OCI-LY1 (cell line): Measurements from ENCODE around the gene EIF3L.

ENCODE experiments used
- H2AFZ ChIP-seq: fragments of 200-600 bp; sonication (generic), shearing (Covaris generic); 2 replicates; pipeline ENCODE4 v1.6.0; 2014; ENCODE audit warnings: antibody characterized with exemption, mild to moderate bottlenecking, low read length
- H3F3A ChIP-seq: fragments of 200-600 bp; sonication (generic), shearing (Covaris generic); 2 replicates; pipeline ENCODE4 v1.6.0; 2014; ENCODE audit warnings: mild to moderate bottlenecking, antibody characterized with exemption, low read length, moderate library complexity; ENCODE audit not compliant: insufficient read depth
- H3K27ac ChIP-seq: fragments of 200-600 bp; sonication (generic); 2 replicates; pipeline ENCODE4 v1.5.1; 2014; ENCODE audit warnings: low read length, mixed run types, mild to moderate bottlenecking, low read depth; ENCODE audit not compliant: poor library complexity, severe bottlenecking
- H3K27me3 ChIP-seq: fragments of 200-600 bp; sonication (generic); 2 replicates; pipeline ENCODE4 v1.6.0; 2014; ENCODE audit warnings: antibody characterized with exemption, mild to moderate bottlenecking, low read length, moderate library complexity; ENCODE audit not compliant: insufficient read depth
- H3K36me3 ChIP-seq: fragments of 200-600 bp; sonication (generic); 2 replicates; pipeline ENCODE4 v1.6.1; 2014; ENCODE audit warnings: mild to moderate bottlenecking, antibody characterized with exemption, low read length, moderate library complexity, mixed read lengths; ENCODE audit not compliant: insufficient read depth
- H3K4me1 ChIP-seq: fragments of 200-600 bp; sonication (generic); 2 replicates; pipeline ENCODE4 v1.5.1; 2014; ENCODE audit warnings: mild to moderate bottlenecking, low read length, moderate library complexity; ENCODE audit not compliant: insufficient read depth, severe bottlenecking
- H3K4me2 ChIP-seq: fragments of 200-600 bp; sonication (generic), shearing (Covaris generic); 2 replicates; pipeline ENCODE4 v1.6.1; 2014; ENCODE audit warnings: low read length
- H3K4me3 ChIP-seq: fragments of 200-600 bp; sonication (generic); 2 replicates; pipeline ENCODE4 v1.5.1; 2014; ENCODE audit warnings: low read length, low read depth, mild to moderate bottlenecking, mixed read lengths; ENCODE audit not compliant: poor library complexity, severe bottlenecking
- H3K79me2 ChIP-seq: fragments of 200-600 bp; shearing (Covaris generic); 2 replicates; pipeline ENCODE4 v1.6.1; 2016; ENCODE audit warnings: mixed run types, low read length, mixed read lengths; ENCODE audit not compliant: insufficient read depth
- H3K9ac ChIP-seq: fragments of 200-600 bp; sonication (generic), shearing (Covaris generic); 2 replicates; pipeline ENCODE4 v1.6.1; 2014; ENCODE audit warnings: mild to moderate bottlenecking, low read length, mixed read lengths
- H3K9me2 ChIP-seq: fragments of 200-600 bp; sonication (generic), shearing (Covaris generic); 2 replicates; pipeline ENCODE4 v1.6.1; 2014; ENCODE audit warnings: low read depth, mild to moderate bottlenecking, low read length, mixed read lengths
- H3K9me3 ChIP-seq: fragments of 200-600 bp; shearing (Covaris generic); 2 replicates; pipeline ENCODE4 v1.6.1; 2014; ENCODE audit warnings: low read length, mixed read lengths
- H4K20me1 ChIP-seq: fragments of 200-600 bp; sonication (generic), shearing (Covaris generic); 2 replicates; pipeline ENCODE4 v1.6.0; 2016; ENCODE audit warnings: mild to moderate bottlenecking, low read length; ENCODE audit not compliant: insufficient read depth
- CTCF ChIP-seq: fragments of 200-600 bp; sonication (generic), shearing (Covaris generic); IDR thresholded peaks from 2 replicates; pipeline ENCODE4 v1.5.1; 2017; ENCODE audit warnings: mild to moderate bottlenecking, antibody characterized with exemption, low read length, moderate library complexity, mixed read lengths
- EZH2 ChIP-seq: fragments of 200-600 bp; sonication (generic), shearing (Covaris generic); IDR thresholded peaks from 2 replicates; pipeline ENCODE4 v1.8.0; 2017; ENCODE audit warnings: borderline replicate concordance, mixed run types, mild to moderate bottlenecking, antibody characterized with exemption, low read length, moderate library complexity, mixed read lengths

The EIF3L gene

GRCh38 chr22:37865510-37865909 lies 16.3 kb downstream of the EIF3L start:
- TF ChIP-seq EZH2 (no peak), CTCF (no peak)
- Histone ChIP-seq H3K36me3 (peaks cover 97% of the 10 kb centered on the region), H3K79me2 (no peaks in the 10 kb centered on the region), H3K9ac (no peak overlapping the region), H3F3A (0 out of 2 replicates have a peak, but pooled peaks cover 7% of the 10 kb centered on the region), H3K4me2 (no peak overlapping the region), H2AFZ (no peak overlapping the region), H3K4me1 (no peaks in the 10 kb centered on the region), H3K27ac (no peak overlapping the region), H4K20me1 (no peaks in the 10 kb centered on the region), H3K27me3 (no peaks in the 10 kb centered on the region), H3K4me3 (no peak overlapping the region), H3K9me3 (no peaks in the 10 kb centered on the region), H3K9me2 (no peaks in the 10 kb centered on the region)

- Histone ChIP-seq H3K9me2 (no peaks in the 10 kb centered on the region), H4K20me1 (no peaks in the 10 kb centered on the region), H3K9ac (no peak overlapping the region), H3K4me1 (no peaks in the 10 kb centered on the region), H3K27me3 (no peaks in the 10 kb centered on the region), H3K79me2 (no peaks in the 10 kb centered on the region), H3K4me3 (no peak overlapping the region), H3K36me3 (peaks cover 94% of the 10 kb centered on the region), H3K9me3 (no peaks in the 10 kb centered on the region), H3F3A (no peaks in the 10 kb centered on the region), H2AFZ (no peak overlapping the region), H3K27ac (no peak overlapping the region), H3K4me2 (no peak overlapping the region)
- TF ChIP-seq EZH2 (no peak), CTCF (no peak)
Observed at GRCh38 chr22:37870273-37870672, 21.1 kb downstream of the EIF3L start.

DNA sequence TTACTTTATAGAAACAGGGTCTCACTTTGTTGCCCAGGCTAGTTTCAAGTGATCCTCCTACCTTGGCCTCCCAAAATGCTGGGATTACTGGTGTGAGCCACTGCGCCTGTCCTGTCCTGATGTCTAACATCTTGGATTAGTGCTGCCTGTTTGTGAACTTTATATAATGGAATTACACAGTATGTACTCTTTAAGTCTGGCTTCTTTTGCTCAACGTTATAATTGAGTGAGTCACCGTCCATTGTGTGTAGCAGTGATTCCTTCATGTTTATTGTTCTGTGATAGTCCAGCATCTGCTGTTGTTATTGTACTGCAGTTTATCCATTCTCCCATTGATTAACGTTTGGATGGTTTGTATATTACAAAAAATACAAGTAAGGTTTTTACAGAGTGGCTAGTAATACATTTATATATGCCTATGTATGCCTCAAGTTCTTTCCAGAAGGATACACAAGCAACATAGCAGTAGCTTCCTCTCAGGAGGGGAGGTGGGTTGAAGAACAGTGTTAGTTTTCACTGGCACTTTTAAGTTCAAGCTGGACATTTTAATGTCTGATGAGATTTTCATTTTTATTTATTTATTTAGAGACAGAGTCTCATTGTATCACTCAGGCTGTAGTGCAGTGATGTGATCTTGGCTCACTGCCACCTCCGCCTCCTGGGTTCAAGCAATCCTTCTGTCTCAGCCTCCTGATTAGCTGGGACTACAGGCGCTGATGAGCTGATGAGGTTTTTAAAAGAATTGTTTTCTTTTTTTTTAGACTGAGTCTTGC lies 31.6 kb downstream of the EIF3L start:
- Histone ChIP-seq H3K4me2 (no peak overlapping the region), H3K79me2 (no peaks in the 10 kb centered on the region), H3K27ac (no peak overlapping the region), H3K4me1 (no peaks in the 10 kb centered on the region), H3K9me2 (no peaks in the 10 kb centered on the region), H3K9ac (no peak overlapping the region), H2AFZ (no peak overlapping the region), H3K9me3 (no peaks in the 10 kb centered on the region), H3K4me3 (no peak overlapping the region), H3F3A (no peaks in the 10 kb centered on the region), H3K27me3 (no peaks in the 10 kb centered on the region), H3K36me3 (peaks cover 74% of the 10 kb centered on the region), H4K20me1 (no peaks in the 10 kb centered on the region)
- TF ChIP-seq CTCF (no peak), EZH2 (no peak)
